HCT116 (cell line): ENCODE results near the gene ATP10B. TPM values are rescaled to one million over a fixed set of nuclear protein-coding genes. Genes with fewer than 3 reads are reported as not detected.

Experiments used
- ATAC-seq: fragments of 200-7000 bp; cut with Tn5 transposase; 2 replicates; pipeline ENCODE4 v1.9.1; 2020; ENCODE audit warnings: mild to moderate bottlenecking, moderate library complexity
- BruUV-seq: library from RNA; stranded (reverse); fragments of 400-500 nt; replicated peaks from 2 replicates; lab custom pipeline; 2021; lab: Mats Ljungman, UMichigan
- CTCF ChIA-PET: fragments of 300-600 bp; sonication (Branson Sonifier 250); formaldehyde crosslinking; loops from one replicate; lab custom pipeline; 2021; ENCODE audit warnings: antibody characterized with exemption; lab: Charles Lee
- POLR2A ChIA-PET: fragments of 300-600, 350-600 bp; sonication (Branson Sonifier 250); formaldehyde crosslinking; loops from one replicate; lab custom pipeline; 2021; ENCODE audit warnings: antibody characterized with exemption; lab: Charles Lee
- RAD21 ChIA-PET, 2 experiments: fragments of 300-600 bp; sonication (Branson Sonifier 250); formaldehyde crosslinking; loops; one replicate each; lab custom pipeline; 2023; ENCODE audit warnings: low total read pairs in 2 of 2; ENCODE audit not compliant: uncharacterized antibody in 2 of 2, unreplicated experiment in 2 of 2, low non-redundant PET in 1 of 2; lab: Charles Lee
- DNase-seq: peaks from one replicate; pipeline ENCODE4 v3.0.0-alpha.2; 2010; ENCODE audit warnings: low read depth, low spot score
- H2AFZ ChIP-seq: fragments of 200-600 bp; shearing (Covaris generic), sonication (generic); 2 replicates; pipeline ENCODE4 v1.6.1; 2017; ENCODE audit warnings: low read depth, mixed run types, mixed read lengths, antibody characterized with exemption, low read length; ENCODE audit not compliant: poor library complexity, severe bottlenecking
- H3K27ac ChIP-seq: 2 replicates; pipeline ENCODE4 v1.5.1; 2012; ENCODE audit warnings: low read depth, low read length
- H3K27me3 ChIP-seq: fragments of 200-600 bp; sonication (generic); 2 replicates; pipeline ENCODE4 v1.6.1; 2016; ENCODE audit warnings: mixed run types, low read length, mixed read lengths; ENCODE audit not compliant: insufficient read depth
- H3K36me3 ChIP-seq, 2 experiments: fragments of 200-500 bp in 1 of 2; fragments of 200-600 bp in 1 of 2; sonication (Bioruptor generic) in 1 of 2; sonication (generic) in 1 of 2; 2 replicates each; pipeline versions ENCODE4 v1.5.1 to v1.6.1; 2014 to 2016; ENCODE audit warnings: low read length in 2 of 2, inconsistent platforms in 1 of 2, mixed read lengths in 1 of 2, mixed run types in 1 of 2; ENCODE audit not compliant: insufficient read depth in 2 of 2, control insufficient read depth in 1 of 2
- H3K4me1 ChIP-seq, 2 experiments: fragments of 200-600 bp in 1 of 2; sonication (generic) in 1 of 2; 2 replicates each; pipeline versions ENCODE4 v1.5.1 to v1.6.1; 2012 to 2017; ENCODE audit warnings: low read length in 2 of 2, inconsistent platforms in 1 of 2, mild to moderate bottlenecking in 1 of 2, mixed read lengths in 1 of 2, mixed run types in 1 of 2, moderate library complexity in 1 of 2; ENCODE audit not compliant: insufficient read depth in 2 of 2, control insufficient read depth in 1 of 2
- H3K4me2 ChIP-seq: fragments of 200-600 bp; sonication (generic); 2 replicates; pipeline ENCODE4 v1.6.1; 2017; ENCODE audit warnings: mixed run types, low read length, mixed read lengths
- H3K4me3 ChIP-seq, 2 experiments: fragments of 200-600 bp in 1 of 2; sonication (generic) in 1 of 2; replicated peaks in 1 of 2; 2 replicates each; pipeline ENCODE4 v1.5.1; 2011 to 2016; ENCODE audit warnings: low read length in 2 of 2, control low read depth in 1 of 2, low read depth in 1 of 2, mild to moderate bottlenecking in 1 of 2, mixed read lengths in 1 of 2, mixed run types in 1 of 2
- H3K79me2 ChIP-seq: fragments of 200-600 bp; sonication (generic); 2 replicates; pipeline ENCODE4 v1.6.1; 2017; ENCODE audit warnings: mild to moderate bottlenecking, mixed run types, low read length, moderate library complexity, mixed read lengths; ENCODE audit not compliant: insufficient read depth
- H3K9ac ChIP-seq: fragments of 200-600 bp; sonication (generic); 2 replicates; pipeline ENCODE4 v1.6.1; 2016; ENCODE audit warnings: low read length, mixed read lengths
- H3K9me2 ChIP-seq: fragments of 200-600 bp; sonication (generic), shearing (Covaris generic); 2 replicates; pipeline ENCODE4 v1.6.1; 2017; ENCODE audit warnings: mixed run types, mild to moderate bottlenecking, moderate library complexity; ENCODE audit not compliant: insufficient read depth
- H3K9me3 ChIP-seq, 2 experiments: fragments of 200-500 bp in 1 of 2; fragments of 200-600 bp in 1 of 2; sonication (Bioruptor generic) in 1 of 2; sonication (generic) in 1 of 2; 2 replicates each; pipeline ENCODE4 v1.6.1; 2014 to 2017; ENCODE audit warnings: low read length in 2 of 2, mixed read lengths in 2 of 2, inconsistent platforms in 1 of 2, low read depth in 1 of 2, mild to moderate bottlenecking in 1 of 2, mixed run types in 1 of 2, moderate library complexity in 1 of 2; ENCODE audit not compliant: control insufficient read depth in 1 of 2, insufficient read depth in 1 of 2
- H4K20me1 ChIP-seq: fragments of 200-600 bp; sonication (generic), shearing (Covaris generic); 2 replicates; pipeline ENCODE4 v1.6.1; 2017; ENCODE audit warnings: mixed run types, mild to moderate bottlenecking, moderate library complexity; ENCODE audit not compliant: insufficient read depth
- ATF3 ChIP-seq: IDR thresholded peaks from 2 replicates; pipeline ENCODE4 v1.6.1; 2012
- EGR1 ChIP-seq: IDR thresholded peaks from 2 replicates; pipeline ENCODE4 v1.6.1; 2012; ENCODE audit warnings: low read depth
- ELF1 ChIP-seq: IDR thresholded peaks from 2 replicates; pipeline ENCODE4 v1.6.1; 2012; ENCODE audit warnings: low read depth, borderline replicate concordance
- EZH2 ChIP-seq: fragments of 200-600 bp; sonication (generic); IDR thresholded peaks from 2 replicates; pipeline ENCODE4 v1.6.1; 2017; ENCODE audit warnings: antibody characterized with exemption, mixed run types
- EZH2phosphoT487 ChIP-seq: fragments of 200-600 bp; IDR thresholded peaks from 2 replicates; pipeline ENCODE4 v1.6.1; 2018; ENCODE audit warnings: antibody characterized with exemption, borderline replicate concordance
- POLR2AphosphoS5 ChIP-seq: IDR thresholded peaks from 2 replicates; pipeline ENCODE4 v1.6.1; 2011; ENCODE audit warnings: mild to moderate bottlenecking, low read depth, low read length, moderate library complexity
- REST ChIP-seq: IDR thresholded peaks from 2 replicates; pipeline ENCODE4 v1.6.1; 2012; ENCODE audit warnings: low read depth
- SIN3A ChIP-seq: IDR thresholded peaks from 2 replicates; pipeline ENCODE4 v1.6.1; 2012; ENCODE audit warnings: low read depth
- SRF ChIP-seq: IDR thresholded peaks from 2 replicates; pipeline ENCODE4 v1.6.1; 2012; ENCODE audit warnings: low read depth
- TCF7L2 ChIP-seq: IDR thresholded peaks from 2 replicates; pipeline ENCODE4 v1.7.0; 2011; ENCODE audit warnings: borderline replicate concordance, inconsistent platforms; ENCODE audit not compliant: insufficient read depth, insufficient read length; ENCODE audit errors: extremely low read depth
- YY1 ChIP-seq: IDR thresholded peaks from 2 replicates; pipeline ENCODE4 v1.6.1; 2011; ENCODE audit warnings: low read length, low read depth, moderate library complexity, mild to moderate bottlenecking; ENCODE audit not compliant: insufficient replicate concordance; ENCODE audit errors: extremely low read depth
- ZNF274 ChIP-seq: fragments of 200-500 bp; sonication (Bioruptor generic); IDR thresholded peaks from 2 replicates; pipeline ENCODE4 v1.6.1; 2014; ENCODE audit warnings: mild to moderate bottlenecking, low read depth, low read length, inconsistent platforms
- intact Hi-C: fragments of 100-400 bp; cut with micrococcal nuclease; formaldehyde crosslinking; loops from 2 replicates; pipeline ENCODE4 v1.10.0; 2022
- total RNA-seq: library from RNA; stranded (reverse); gene quantifications from one replicate; pipeline ENCODE4 v1.2.1, GENCODE V29; 2021; ENCODE audit not compliant: unreplicated experiment
- TF ChIP-seq, protein P1 (sequence below): IDR thresholded peaks from 2 replicates; pipeline ENCODE4 v1.6.1; 2011; ENCODE audit warnings: mild to moderate bottlenecking, low read length, moderate library complexity; ENCODE audit not compliant: insufficient replicate concordance; ENCODE audit errors: extremely low read depth
- TF ChIP-seq, protein P2 (sequence below): IDR thresholded peaks from 2 replicates; pipeline ENCODE4 v1.6.1; 2012

The ATP10B gene
- total RNA-seq, 1 experiment from 2014 or later = 0.07 TPM

DNA sequence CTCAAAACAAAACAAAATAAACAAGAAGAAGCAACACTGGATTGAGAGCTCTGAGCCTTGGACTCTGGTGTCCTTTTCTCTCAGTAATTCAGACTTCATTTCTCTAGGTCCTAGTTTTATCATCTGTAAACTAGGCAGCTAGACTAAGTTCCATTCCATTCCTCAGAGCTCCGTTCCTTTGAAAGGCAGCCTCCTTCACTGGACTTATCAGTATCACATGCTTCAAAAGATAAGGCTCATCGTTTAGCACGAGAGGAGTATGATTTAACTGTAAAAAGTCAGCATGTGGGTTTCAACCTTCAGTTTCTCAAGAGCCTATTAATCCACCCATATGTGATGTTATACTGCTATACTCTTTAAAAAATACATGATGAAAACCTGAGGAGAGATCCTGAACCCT is 1.6 kb downstream of the ATP10B start:
- CTCF ChIA-PET = no interaction called here
- no TSS peak for BruUV-seq
- RAD21 ChIA-PET = no interaction called here
- H3K36me3 ChIP-seq = no peaks in the 10 kb centered on the region
- H3K9me3 ChIP-seq = no peaks in the 10 kb centered on the region
- POLR2A ChIA-PET = no interaction called here
- no peak for DNase-seq
- H3K4me1 ChIP-seq = no peaks in the 10 kb centered on the region
- H3K4me3 ChIP-seq = no peak overlapping the region
- H3K27ac ChIP-seq = no peak overlapping the region
- no peak overlapping the region for H3K9ac ChIP-seq
- H4K20me1 ChIP-seq = no peaks in the 10 kb centered on the region
- intact Hi-C loops = no loop called here
- H3K9me2 ChIP-seq = no peaks in the 10 kb centered on the region
- no peak for ATAC-seq
- no peaks in the 10 kb centered on the region for H3K27me3 ChIP-seq
- H3K4me2 ChIP-seq = no peak overlapping the region
- TF ChIP-seq YY1 (no peak), ATF3 (no peak)
- TF ChIP-seq, protein P1, sequence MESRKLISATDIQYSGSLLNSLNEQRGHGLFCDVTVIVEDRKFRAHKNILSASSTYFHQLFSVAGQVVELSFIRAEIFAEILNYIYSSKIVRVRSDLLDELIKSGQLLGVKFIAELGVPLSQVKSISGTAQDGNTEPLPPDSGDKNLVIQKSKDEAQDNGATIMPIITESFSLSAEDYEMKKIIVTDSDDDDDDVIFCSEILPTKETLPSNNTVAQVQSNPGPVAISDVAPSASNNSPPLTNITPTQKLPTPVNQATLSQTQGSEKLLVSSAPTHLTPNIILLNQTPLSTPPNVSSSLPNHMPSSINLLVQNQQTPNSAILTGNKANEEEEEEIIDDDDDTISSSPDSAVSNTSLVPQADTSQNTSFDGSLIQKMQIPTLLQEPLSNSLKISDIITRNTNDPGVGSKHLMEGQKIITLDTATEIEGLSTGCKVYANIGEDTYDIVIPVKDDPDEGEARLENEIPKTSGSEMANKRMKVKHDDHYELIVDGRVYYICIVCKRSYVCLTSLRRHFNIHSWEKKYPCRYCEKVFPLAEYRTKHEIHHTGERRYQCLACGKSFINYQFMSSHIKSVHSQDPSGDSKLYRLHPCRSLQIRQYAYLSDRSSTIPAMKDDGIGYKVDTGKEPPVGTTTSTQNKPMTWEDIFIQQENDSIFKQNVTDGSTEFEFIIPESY = no peak
- H2AFZ ChIP-seq = no peak overlapping the region
- no peaks in the 10 kb centered on the region for H3K79me2 ChIP-seq

- no peak for ATAC-seq
- CTCF ChIA-PET = no interaction called here
- no peaks in the 10 kb centered on the region for H3K36me3 ChIP-seq
- H3K9me2 ChIP-seq = no peaks in the 10 kb centered on the region
- H4K20me1 ChIP-seq = no peaks in the 10 kb centered on the region
- POLR2A ChIA-PET = no interaction called here
- no peaks in the 10 kb centered on the region for H3K9me3 ChIP-seq
- no peaks in the 10 kb centered on the region for H3K79me2 ChIP-seq
- H3K27me3 ChIP-seq = no peaks in the 10 kb centered on the region
- RAD21 ChIA-PET = no interaction called here
- DNase-seq = no peak
- BruUV-seq = no TSS peak
- no peaks in the 10 kb centered on the region for H3K4me1 ChIP-seq
- no peak overlapping the region for H2AFZ ChIP-seq
- no peak overlapping the region for H3K9ac ChIP-seq
- intact Hi-C loops = no loop called here
- no peak overlapping the region for H3K4me3 ChIP-seq
- H3K4me2 ChIP-seq = no peak overlapping the region
- no peak overlapping the region for H3K27ac ChIP-seq
- TF ChIP-seq EGR1 (no peak), EZH2phosphoT487 (no peak), SIN3A (no peak), ZNF274 (no peak), REST (no peak), EZH2 (no peak), ELF1 (no peak), POLR2AphosphoS5 (no peak), TCF7L2 (no peak), SRF (no peak)
- TF ChIP-seq, protein P2, sequence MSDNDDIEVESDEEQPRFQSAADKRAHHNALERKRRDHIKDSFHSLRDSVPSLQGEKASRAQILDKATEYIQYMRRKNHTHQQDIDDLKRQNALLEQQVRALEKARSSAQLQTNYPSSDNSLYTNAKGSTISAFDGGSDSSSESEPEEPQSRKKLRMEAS = no peak
These were observed 4.4 kb downstream of the ATP10B start for GRCh38 chr5:160847526-160848085.
